NT2/D1 (cell line): ENCODE data around the gene TBC1D25.

Experiments
- DNase-seq: peaks from one replicate; pipeline ENCODE4 v3.0.0-alpha.2; 2011; ENCODE audit warnings: low read depth, low spot score
- H3K27me3 ChIP-seq: 2 replicates; pipeline ENCODE4 v1.6.0; 2011; ENCODE audit warnings: mild to moderate bottlenecking; ENCODE audit not compliant: insufficient read length, insufficient read depth
- H3K36me3 ChIP-seq: 2 replicates; pipeline ENCODE4 v1.6.1; 2011; ENCODE audit warnings: mild to moderate bottlenecking, low read length, mixed read lengths; ENCODE audit not compliant: insufficient read depth, insufficient read length
- H3K4me1 ChIP-seq: 2 replicates; pipeline ENCODE4 v1.5.1; 2011; ENCODE audit not compliant: insufficient read depth, insufficient read length
- H3K4me3 ChIP-seq: 2 replicates; pipeline ENCODE4 v1.5.1; 2011; ENCODE audit warnings: low read depth; ENCODE audit not compliant: insufficient read length
- H3K9ac ChIP-seq: 2 replicates; pipeline ENCODE4 v1.6.0; 2011; ENCODE audit warnings: low read depth; ENCODE audit not compliant: insufficient read length
- H3K9me3 ChIP-seq: 2 replicates; pipeline ENCODE4 v1.5.1; 2011; ENCODE audit warnings: mild to moderate bottlenecking, low read length; ENCODE audit not compliant: insufficient read depth
- SUZ12 ChIP-seq: IDR thresholded peaks from 2 replicates; pipeline ENCODE4 v1.6.1; 2011; ENCODE audit not compliant: insufficient read length, insufficient read depth; ENCODE audit errors: extremely low read depth
- YY1 ChIP-seq: IDR thresholded peaks from 2 replicates; pipeline ENCODE4 v1.6.1; 2011; ENCODE audit not compliant: insufficient read length, insufficient read depth
- ZNF274 ChIP-seq: IDR thresholded peaks from 2 replicates; pipeline ENCODE4 v1.6.1; 2011; ENCODE audit warnings: mild to moderate bottlenecking, low read depth, low read length

TBC1D25 gene

GRCh38 chrX:48597353-48598264 is 58.1 kb downstream of the TBC1D25 start, which contains the start of gene WDR13:
Gene WDR13 (plus strand): TSS chrX:48597492. CDS start chrX:48597997, 505 bp downstream.
- Histone ChIP-seq H3K36me3 (peaks cover 39% of the 10 kb centered on the region), H3K9ac (peak within 1 kb of the TSS; percentile 94), H3K27me3 (no peaks in the 10 kb centered on the region), H3K9me3 (no peaks in the 10 kb centered on the region), H3K4me3 (peak within 1 kb of the TSS; percentile 99), H3K4me1 (peaks cover 4% of the 10 kb centered on the region)
- peak; percentile 89 for DNase-seq
- TF ChIP-seq ZNF274 = no peak
- TF ChIP-seq YY1 = peak; percentile 89

- peak overlapping the region; percentile 2 for H3K9ac ChIP-seq
- peak overlapping the region; percentile 99 for H3K4me3 ChIP-seq
- H3K36me3 ChIP-seq = peaks cover 47% of the 10 kb centered on the region
- no peaks in the 10 kb centered on the region for H3K27me3 ChIP-seq
- no peaks in the 10 kb centered on the region for H3K9me3 ChIP-seq
- TF ChIP-seq ZNF274 (no peak), YY1 (no peak), SUZ12 (no peak)
- DNase-seq = no peak
- peaks cover 4% of the 10 kb centered on the region for H3K4me1 ChIP-seq
These were observed 59.1 kb downstream of the TBC1D25 start for GRCh38 chrX:48598614-48599013.

- no peak for DNase-seq
- H3K4me1 ChIP-seq = peaks cover 4% of the 10 kb centered on the region
- H3K9ac ChIP-seq = no peak overlapping the region
- peaks cover 54% of the 10 kb centered on the region for H3K36me3 ChIP-seq
- H3K27me3 ChIP-seq = no peaks in the 10 kb centered on the region
- no peak for TF ChIP-seq SUZ12
- H3K4me3 ChIP-seq = no peak overlapping the region
- H3K9me3 ChIP-seq = no peaks in the 10 kb centered on the region
These were observed 59.8 kb downstream of the TBC1D25 start for GRCh38 chrX:48599341-48599740.

- Histone ChIP-seq H3K36me3 (peaks cover 63% of the 10 kb centered on the region), H3K4me1 (peaks cover 4% of the 10 kb centered on the region), H3K4me3 (no peak overlapping the region), H3K9me3 (no peaks in the 10 kb centered on the region), H3K27me3 (no peaks in the 10 kb centered on the region), H3K9ac (no peak overlapping the region)
- TF ChIP-seq YY1 = no peak
- TF ChIP-seq ZNF274 = no peak
- TF ChIP-seq SUZ12 = no peak
- no peak for DNase-seq
These were observed 60.7 kb downstream of the TBC1D25 start for GRCh38 chrX:48600226-48600625.

GRCh38 chrX:48601741-48602394 is 62.4 kb downstream of the TBC1D25 start:
- TF ChIP-seq ZNF274 = no peak
- TF ChIP-seq YY1 = no peak
- no peak for DNase-seq
- Histone ChIP-seq H3K27me3 (no peaks in the 10 kb centered on the region), H3K4me3 (no peak overlapping the region), H3K4me1 (peaks cover 6% of the 10 kb centered on the region), H3K9ac (no peak overlapping the region), H3K9me3 (no peaks in the 10 kb centered on the region), H3K36me3 (peaks cover 70% of the 10 kb centered on the region)

- Histone ChIP-seq H3K27me3 (no peaks in the 10 kb centered on the region), H3K4me3 (no peak overlapping the region), H3K36me3 (peaks cover 58% of the 10 kb centered on the region), H3K4me1 (peaks cover 2% of the 10 kb centered on the region), H3K9ac (no peak overlapping the region), H3K9me3 (no peaks in the 10 kb centered on the region)
- DNase-seq = no peak
- no peak for TF ChIP-seq YY1
- no peak for TF ChIP-seq ZNF274
- no peak for TF ChIP-seq SUZ12
These were observed 65.2 kb downstream of the TBC1D25 start for GRCh38 chrX:48604701-48605100.

- Histone ChIP-seq H3K27me3 (no peaks in the 10 kb centered on the region), H3K4me3 (no peak overlapping the region), H3K9ac (no peak overlapping the region), H3K36me3 (peaks cover 46% of the 10 kb centered on the region), H3K9me3 (no peaks in the 10 kb centered on the region), H3K4me1 (peaks cover 2% of the 10 kb centered on the region)
- DNase-seq = no peak
- no peak for TF ChIP-seq ZNF274
- TF ChIP-seq YY1 = no peak
- no peak for TF ChIP-seq SUZ12
These were observed 66.6 kb downstream of the TBC1D25 start for GRCh38 chrX:48606091-48606490.
